SHP77 (cell line): ENCODE measurements around the gene WDR27.

Experiments
- DNase-seq, 2 experiments: peaks; one replicate each; lab custom pipeline; 2025; lab: John Stamatoyannopoulos, UW

The WDR27 gene

DNA sequence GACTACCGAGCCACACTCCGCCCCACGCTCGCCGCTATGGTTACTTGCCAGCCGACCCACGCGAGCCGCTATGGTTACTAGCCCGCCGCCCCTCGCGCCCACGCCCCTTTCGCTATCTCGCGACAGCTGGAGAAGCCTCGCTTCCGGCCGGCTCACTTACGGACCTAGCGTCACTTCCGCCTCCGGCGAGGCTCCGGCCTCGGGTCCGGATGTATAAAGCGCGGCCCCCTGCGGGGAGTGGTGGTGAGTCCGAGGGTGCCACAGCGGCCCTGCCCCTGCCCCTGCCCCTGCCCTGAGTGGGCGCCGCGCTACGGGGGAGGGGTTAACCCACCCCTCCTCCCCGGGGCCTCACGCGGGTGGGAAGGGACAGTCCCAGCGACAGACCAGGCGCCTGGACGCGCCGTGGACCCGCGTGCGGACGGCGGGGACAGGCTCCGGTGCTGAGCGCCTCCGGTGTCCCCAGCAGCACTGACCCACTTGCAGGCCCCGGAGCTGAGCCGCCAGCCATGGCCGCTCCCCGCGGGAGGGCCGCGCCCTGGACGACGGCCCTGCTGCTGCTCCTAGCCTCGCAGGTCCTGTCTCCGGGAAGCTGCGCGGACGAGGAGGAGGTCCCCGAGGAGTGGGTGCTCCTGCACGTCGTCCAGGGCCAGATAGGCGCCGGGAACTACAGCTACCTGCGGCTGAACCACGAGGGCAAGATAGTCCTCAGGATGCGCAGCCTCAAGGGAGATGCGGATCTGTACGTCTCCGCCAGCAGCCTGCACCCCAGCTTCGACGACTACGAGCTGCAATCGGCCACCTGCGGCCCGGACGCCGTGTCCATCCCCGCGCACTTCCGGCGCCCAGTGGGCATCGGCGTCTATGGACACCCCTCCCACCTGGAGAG is at the start of gene WDR27, which contains the start of gene C6orf120:
TSS of gene WDR27 (minus strand) at position 76 of the 886 bp plus-strand sequence. CDS start 13,024 bp downstream, outside the sequence.
TSS of gene C6orf120 (plus strand) at position 173 of the 886 bp plus-strand sequence. CDS start at position 507, 334 bp downstream.
- DNase-seq: peak; percentile 91 to 94

DNA sequence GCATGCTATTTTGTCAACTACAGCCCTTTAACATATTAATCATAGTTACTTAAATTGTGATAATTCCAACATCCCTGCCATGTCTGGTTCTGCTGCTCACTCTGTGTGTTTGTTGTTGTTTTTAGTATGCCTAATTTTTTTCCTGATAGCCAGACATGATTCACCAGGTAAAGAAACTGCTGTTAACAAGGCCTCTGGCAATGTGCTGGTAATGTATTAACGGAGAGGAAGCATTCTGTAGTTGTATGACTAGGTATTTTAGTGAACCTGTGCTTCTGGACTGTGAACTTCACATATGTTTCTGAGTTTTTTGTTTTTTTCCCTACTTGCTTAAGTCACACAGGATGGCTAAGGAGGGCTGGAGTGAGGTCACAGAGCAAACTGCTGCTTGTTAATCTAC is 44.7 kb upstream of the WDR27 start:
- DNase-seq: no peak

DNA sequence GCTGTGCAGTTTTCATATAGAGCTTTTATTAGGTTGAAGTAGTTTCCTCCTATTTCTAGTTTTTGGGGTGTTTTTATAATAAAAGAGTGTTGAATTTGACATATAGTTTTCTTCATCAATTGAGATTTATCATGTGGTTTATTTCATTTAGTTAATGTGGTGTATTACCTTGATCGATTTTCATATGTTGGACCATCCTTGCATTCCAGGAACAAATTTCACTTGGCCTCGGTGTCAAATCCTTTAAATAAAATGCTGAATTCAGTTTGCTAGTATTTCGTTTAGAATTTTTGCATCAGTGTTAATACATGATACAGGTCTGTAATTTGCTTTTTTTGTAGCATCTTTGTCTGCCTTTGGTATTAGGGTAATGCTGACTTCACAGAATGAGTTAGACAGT is 43.6 kb upstream of the WDR27 start:
- DNase-seq: no peak

DNA sequence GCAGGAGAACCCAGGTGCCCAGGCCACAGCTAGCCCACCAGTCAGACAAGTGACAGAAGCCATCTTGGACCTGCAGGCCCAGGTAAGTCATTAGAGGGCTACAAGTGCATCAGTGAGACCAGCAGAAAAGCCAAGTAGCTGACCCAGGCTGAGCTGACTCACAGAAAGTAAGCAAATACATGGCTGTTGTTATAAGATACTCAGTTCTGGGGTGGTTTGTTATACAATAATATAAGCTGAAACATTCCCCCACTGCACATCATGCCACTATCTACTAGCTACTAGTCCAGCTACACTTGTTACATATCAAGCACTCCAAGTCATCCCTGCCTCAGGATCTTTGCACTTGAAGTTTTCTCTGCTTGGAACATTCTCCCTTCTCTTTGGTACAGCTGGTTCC is 39.5 kb upstream of the WDR27 start:
- no peak for DNase-seq

DNA sequence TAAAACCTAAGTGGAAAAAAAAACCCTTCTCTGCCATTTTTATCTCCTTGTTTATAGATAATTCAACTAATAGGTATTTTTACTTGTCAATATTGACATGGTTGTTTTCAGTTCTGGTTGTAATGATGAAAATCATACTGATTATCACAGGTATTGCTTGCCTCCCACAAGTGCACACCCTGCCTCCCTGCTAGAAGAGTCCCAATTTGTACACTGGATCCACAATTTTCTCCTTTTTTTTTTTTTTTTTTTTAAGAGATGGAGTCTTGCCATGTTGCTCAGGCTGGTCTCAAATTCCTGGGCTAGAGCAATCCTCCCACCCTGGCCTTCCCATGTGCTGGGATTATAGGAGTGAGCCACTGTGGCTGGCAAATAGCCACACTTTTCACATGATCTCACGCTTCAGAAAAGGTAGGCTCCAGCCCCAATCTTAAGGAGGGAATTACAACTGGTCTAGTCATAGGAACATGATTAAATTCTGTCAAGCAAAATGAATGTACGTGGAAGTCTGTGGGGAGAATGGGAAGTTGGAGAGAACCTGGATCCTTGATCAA is 37.2 kb upstream of the WDR27 start:
- no peak for DNase-seq

DNA sequence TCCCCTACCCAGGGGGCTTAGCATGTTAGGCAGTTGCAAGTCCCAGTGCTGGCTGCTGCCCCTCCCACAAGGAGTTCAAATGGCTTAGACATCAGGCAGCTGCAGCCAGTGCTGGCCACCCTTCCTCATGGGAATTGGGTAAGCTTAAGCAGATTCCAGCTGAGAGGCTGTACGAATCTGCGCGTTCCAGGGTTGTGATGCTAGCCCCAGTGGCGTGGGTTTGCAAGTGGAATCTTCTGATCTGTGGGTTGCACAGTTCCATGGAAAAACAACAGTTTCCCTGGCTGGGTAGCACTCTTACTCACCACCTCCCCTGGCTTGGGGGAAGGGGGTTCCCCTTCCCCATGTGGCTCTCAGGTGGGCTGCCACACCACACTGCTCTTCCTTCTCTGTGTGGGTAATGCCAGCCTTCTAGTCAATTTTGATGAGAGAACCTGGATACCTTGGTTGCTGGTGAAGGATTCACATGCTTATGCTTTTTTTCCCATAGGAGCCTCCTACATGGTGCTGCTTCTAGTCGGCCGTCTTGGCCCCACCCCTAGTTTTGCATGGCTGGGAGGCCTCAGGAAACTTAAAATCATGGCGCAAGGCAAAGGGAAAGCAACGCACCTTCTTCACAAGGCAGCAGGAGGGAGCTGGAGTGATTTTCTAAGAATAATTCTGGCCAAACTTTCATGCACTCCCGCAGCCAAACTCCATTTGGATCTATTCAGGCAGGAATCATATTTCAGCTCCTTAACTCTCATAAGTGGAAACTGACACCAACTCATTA is 36.6 kb upstream of the WDR27 start:
- no peak for DNase-seq

DNA sequence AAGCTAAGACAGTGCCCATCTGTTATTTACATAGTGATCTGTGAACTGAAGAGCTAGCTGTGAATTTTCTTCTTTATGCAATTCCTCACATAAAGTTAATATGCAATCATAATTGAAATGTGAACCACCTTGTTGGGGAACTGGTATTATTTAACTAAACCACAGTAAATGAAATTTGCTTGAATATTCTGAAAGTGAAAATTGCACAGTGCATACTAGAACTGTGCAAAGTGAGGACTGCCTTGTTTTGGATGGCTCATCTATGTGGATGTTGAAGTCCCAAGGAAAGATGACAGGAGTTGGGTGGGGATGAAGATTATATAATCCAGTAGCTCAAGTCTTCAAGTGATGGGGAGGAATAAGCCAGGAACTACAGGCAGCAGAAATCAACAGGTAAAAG is 28.1 kb upstream of the WDR27 start:
- DNase-seq: no peak

DNA sequence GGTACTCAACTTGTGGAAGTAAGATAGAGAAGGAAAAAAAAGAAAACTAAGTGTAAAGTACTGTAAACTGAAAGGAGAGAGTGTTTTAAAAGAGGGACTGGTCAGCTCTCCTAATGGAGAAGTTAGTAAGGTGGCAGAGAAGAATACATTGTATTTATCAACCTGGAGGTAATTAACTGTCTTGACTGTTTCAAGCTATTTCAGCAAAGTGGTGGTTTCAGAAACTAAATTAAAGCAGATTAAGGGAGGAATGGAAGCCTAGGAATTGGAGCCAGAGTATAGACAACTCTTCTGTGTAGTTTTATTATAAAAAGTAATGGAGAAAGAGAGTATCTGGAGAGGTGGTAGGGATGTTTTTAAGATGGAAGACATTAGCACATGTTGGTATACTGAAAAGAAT is 25.1 kb upstream of the WDR27 start:
- no peak for DNase-seq

DNA sequence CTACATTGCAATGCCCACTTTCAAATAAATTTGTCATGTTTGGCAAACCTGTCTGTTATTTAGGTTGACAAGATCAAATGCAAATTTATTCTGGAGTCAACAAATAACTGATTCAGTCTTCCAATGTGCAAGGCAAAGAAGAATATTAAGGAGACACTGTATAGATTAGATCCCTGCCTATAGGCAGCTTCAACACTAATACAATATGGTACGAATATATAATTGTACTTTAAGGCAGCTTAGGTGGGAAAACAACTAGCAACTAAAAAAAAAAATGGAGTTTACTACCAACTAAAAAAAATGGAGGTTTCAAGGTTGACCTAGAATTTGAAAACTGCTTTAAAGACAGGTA is 24.2 kb upstream of the WDR27 start:
- no peak for DNase-seq

DNA sequence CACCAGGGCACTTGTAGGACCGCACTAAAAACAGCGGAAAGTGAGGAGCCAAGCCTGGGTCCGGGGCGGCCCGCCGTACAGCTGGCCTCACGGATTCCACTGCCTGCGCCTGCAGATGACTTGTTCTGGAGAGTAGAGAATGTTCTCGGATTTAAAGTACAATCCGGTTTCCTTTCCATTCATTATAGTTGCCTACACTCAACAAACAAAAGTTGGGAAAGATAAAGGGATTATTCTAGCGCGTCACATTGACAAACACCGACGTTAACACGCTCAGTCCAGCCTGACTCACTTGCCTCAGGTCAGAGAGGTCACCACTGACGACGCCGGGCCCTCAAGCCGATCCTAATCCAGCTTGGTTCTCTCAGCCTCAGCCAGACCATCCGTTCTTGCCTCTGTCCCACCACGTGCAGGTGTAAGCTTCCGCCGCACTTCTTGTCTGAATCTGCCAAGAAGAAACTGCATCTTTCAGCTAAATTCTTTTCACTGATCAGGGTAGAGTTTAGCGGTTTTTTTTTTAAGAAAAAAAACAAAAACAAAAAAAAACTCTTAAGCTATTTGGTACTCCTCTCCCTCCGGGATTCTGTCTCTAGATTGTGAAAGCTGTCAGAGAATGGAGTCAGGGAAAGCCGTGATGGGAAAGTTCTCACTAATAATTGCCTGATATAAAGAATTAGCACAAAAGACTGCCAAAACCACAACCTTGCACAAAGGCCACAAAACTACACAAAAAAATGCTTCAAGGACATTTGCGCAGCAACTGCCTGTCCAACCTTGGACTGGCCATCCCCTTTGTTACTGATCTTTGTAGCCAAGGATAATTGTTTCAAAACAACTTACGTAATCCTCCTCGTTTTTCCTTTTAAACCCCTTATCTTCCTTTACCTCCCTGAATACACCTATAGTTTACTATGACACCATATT is 23.6 kb upstream of the WDR27 start:
- peak; percentile 31 for DNase-seq

DNA sequence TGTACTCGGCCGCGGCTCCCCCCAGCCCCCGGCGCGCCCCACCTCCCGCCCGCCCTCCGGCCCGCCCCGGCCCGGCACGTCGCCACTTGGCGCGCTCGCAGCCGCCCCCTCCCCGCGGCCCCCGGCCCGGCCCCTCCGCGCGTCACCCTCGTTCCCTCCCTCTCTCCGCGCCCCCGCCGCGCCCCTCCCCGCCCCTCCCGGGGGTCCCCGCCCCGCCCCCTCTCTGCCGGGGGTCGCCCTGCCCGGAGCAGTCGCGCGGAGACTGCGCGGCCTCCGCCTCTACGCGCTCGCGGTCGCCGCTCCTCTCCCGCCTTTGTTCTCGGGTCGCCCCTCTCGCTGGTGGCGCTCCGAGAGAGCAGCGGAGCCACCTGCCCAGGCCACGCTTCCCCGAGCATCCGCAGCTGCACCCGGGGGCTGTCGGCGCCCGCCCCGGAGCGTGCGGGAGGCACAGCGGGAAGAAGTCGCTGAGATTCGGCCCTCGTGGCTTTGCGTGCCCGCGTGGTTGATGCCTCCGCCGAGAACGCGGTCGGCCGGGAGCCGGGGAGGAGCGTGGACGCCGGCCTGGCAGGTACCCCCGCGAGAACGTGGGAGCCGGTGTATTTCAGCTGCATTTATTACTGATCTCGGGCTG is 22.8 kb upstream of the WDR27 start, which contains the start of gene PHF10:
TSS of gene PHF10 (minus strand) at position 7 of the 631 bp plus-strand sequence. CDS start 569 bp downstream, outside the sequence.
- peak; percentile 48 to 77 for DNase-seq

DNA sequence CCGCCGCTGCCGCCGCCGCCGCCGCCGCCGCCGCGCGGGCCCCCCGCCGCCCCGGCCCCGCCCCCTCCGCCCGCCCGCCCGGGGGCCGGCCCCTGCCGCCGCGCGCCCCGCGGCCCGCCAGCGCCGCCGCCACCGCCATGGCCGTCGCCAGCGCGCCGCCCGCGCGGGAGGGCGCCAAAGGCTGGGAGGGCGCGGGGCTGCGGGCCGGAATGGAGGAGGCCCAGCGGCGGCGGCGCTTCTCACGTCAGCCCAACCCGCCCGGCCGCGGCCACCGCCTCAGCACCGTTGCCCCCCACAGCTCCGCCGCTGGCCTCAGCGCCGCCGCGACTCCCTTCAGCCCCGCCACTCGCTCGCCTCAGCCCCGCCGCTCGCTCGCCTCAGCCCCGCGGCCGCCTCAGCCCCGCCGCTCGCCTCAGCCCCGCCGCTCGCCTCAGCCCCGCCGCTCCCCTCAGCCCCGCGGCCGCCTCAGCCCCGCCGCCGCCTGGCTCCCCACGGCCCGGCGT is 22.2 kb upstream of the WDR27 start:
- peak in 1 of 2 experiments; percentile 39 for DNase-seq

DNA sequence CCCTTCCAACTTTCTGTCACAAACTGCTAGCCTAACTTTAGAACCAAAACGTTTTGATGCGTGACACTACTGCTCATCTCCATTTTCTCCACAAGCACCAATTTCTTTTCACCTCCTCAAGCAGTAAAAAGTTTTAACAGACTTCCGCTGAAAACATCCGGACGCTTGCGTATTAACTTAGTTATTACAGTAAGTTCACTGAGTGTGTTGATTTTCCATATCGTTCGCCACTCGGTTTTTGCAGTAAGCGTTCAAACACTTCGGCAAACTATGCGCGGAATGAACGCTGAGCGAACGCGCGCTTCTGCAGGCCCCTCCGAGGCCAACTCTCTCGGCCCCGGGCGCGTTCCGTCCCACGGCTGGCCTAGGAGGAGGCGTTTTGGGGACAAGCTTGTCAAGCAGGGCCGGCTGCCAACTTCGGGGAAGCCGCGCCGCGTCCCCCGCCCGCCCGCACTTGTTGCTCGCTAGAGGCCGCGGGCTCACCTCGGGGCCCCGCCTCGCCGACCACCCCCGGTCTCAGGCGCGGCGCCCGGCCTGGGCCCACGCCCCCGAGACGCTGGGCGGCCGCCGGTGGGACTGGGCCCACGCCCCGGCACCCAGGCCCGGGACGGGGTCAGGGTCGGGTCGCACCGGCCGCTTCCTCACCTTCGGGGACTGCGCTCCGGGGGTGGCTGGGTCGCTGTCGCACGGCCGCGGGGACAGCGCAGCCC is 21.5 kb upstream of the WDR27 start:
- DNase-seq: peak; percentile 22 to 31

DNA sequence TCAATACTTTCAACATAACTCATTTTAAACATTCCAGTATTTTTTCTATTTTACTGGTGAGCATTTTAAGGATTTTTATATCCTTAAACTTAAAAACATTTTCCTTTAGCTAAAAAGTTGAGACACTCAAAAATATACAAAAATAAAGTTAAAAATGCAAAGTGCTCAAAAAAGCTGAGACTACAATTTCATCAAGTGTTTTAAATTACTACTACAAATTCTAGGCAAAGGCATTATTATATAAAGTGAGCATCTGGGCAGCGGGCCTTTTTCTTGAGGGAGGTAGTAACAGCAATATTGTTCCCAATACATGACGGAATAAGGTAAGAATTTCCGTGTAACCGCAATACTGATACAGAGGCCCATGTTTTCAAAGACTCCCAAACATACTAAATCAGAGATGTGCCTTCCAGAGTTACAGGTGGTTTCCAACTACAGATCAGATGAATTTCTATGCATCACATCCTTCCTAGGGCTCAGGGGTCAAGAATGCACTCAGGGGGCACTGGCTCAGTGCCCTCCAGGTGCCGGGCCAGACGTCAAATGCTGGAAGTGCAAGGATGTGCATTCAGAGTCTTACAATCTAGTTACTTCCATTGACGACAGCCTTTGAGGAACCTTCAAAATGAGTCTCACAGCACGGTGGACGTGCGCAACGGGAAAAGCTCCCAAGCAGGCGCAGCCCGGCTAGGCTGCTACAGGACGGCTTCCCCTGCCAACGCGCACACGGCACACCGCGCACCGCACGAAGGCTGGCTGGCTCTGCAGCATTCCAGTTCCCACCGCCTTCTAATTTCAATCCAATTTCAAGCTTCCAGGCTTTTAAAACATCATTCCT is 20.8 kb upstream of the WDR27 start:
- DNase-seq: peak in 1 of 2 experiments; percentile 42

DNA sequence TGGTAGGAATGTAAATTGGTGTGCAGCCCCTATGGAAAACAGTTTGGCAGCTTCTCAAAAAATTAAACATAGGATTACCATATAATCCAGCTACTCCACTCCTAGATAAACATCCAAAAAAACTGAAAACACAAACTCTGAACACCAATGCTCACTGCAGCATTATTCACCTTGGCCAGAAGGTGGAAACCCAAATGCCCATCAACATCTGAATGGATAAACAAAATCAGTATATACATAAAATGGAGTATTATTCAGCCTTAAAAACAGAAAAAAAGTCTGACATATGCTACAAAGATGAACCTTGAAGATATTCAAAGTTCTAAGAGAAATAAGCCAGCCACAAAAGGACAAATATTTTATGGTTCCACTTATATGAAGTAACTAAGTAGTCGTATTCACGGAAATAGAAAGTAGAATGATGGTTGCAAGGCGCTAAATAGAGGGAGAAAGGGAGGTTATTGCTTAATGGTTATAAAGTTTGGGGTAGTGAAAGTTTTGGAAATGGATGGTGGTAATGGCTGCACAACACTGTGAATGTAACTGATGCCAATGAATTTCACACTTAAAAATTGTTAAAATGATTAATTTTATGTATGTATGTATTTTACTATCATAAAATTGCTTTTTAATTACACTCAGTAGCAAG is 18.5 kb upstream of the WDR27 start:
- no peak for DNase-seq

DNA sequence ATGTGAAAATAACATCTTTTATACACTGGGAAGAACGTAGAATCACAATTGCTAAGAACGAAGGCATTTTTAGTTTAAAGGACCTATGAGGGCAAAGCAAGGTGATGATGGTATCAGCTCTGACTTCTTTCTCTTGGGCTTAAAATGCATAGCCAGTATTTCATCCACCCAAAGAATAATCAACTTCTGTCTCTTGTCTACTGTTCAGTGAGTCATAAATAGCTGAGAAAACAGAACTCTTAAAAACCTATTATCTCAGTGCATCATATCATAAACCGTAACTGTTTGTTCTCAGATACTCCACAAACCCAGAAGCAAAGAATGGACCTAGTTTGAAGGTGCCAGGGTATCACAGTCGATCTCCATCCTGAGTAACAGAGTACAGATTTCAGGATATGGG is 17.3 kb upstream of the WDR27 start:
- DNase-seq: no peak

DNA sequence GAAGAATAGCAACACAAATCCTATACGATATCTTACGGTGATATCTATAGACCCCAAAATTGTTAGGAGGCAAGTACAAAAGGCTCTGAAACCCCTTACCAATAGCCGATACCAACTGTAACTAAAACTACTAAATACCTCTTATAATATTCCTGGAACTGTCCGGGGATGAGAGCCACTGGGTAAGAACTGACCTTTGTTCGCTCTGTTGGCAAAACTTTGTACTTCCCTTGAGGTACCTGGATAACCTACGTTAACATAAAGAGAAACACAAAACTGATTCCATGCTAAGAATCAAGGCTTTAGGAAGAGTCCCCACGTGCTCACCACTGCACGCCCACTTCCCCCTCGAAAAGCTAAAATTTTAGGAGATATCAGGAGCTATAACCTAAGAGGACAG is 12.8 kb upstream of the WDR27 start:
- no peak for DNase-seq

DNA sequence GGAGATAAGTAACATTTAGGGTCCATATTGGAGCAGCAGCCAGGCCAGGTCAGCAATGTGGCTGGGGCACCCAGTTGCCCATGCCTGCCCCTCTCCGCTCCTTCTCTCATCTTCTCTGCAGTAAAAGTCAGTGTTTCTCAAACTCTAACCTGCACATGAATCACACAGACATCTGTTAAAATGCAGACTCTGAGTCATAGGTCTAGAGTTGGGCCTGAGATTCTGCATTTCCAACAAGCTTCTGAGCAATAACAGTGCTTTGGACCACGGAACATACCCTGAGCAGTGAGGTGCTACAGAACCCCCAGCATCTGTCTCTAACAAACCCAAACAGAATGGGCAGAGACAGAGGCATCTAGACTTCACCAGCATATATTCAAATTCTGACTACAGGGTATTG is 12.3 kb upstream of the WDR27 start:
- DNase-seq: no peak

DNA sequence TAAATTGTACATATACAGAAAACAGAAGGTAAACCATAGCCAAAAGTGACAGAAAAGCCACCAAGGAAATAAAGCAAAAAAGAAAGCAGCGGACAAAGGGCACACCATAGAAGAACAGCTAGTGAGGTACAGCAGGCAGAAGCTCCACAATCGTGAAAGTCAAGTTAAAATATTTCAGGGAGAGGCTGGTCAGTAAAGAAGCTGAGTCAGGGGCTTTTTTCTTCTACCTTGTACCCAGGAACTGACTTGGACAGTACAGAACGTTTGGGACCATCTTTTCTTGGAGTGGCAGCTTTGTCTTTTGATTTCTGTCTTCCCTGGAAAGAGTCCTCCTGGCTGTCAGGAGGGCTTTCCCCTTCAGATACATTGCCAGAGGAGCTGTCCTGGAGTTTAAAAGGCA is 8.2 kb upstream of the WDR27 start:
- no peak for DNase-seq
